Large intestine (tissue), 3 donors: ENCODE results near the gene PC. TPM values are rescaled to one million over a fixed set of nuclear protein-coding genes. Genes with fewer than 3 reads are reported as not detected.
A peak's percentile ranks its signal among the peaks of the same experiment; 100 is the strongest.

Experiments
- DNase-seq, 2 donors: peaks; one replicate each; pipeline versions ENCODE4 v3.0.0 to v3.0.0-alpha.2; 2013
- H3K27ac ChIP-seq: one replicate; pipeline ENCODE4 v1.5.1; 2013; ENCODE audit warnings: low read length
- H3K27me3 ChIP-seq: 2 replicates; pipeline ENCODE4 v1.6.1; 2013; ENCODE audit warnings: low read length; ENCODE audit not compliant: control insufficient read depth, insufficient read depth
- H3K36me3 ChIP-seq: 2 replicates; pipeline ENCODE4 v1.6.1; 2013; ENCODE audit warnings: low read length; ENCODE audit not compliant: control insufficient read depth, insufficient read depth
- H3K4me1 ChIP-seq: one replicate; pipeline ENCODE4 v1.6.1; 2013; ENCODE audit warnings: low read length; ENCODE audit not compliant: control insufficient read depth, insufficient read depth
- H3K4me3 ChIP-seq: one replicate; pipeline ENCODE4 v1.5.1; 2013; ENCODE audit warnings: low read length
- H3K9me3 ChIP-seq: one replicate; pipeline ENCODE4 v1.6.1; 2013; ENCODE audit warnings: mild to moderate bottlenecking, low read depth, low read length, moderate library complexity; ENCODE audit not compliant: control insufficient read depth
- WGBS: methylation state at CpG from one replicate; pipeline ENCODE4 v1.1.5; 2013; ENCODE audit warnings: low lambda C conversion rate; ENCODE audit not compliant: insufficient coverage; 5-methylcytosine and 5-hydroxymethylcytosine counted together
- polyA plus RNA-seq: library from polyadenylated mRNA; unstranded; fragments of 120-200 nt; gene quantifications from one replicate; pipeline ENCODE4 v1.2.1, GENCODE V29; 2013

The PC gene
- polyA plus RNA-seq, 1 donor: 12.5 TPM

GRCh38 chr11:66855574-66856495, 102.3 kb downstream of the PC start:
- no peaks in the 10 kb centered on the region for H3K27me3 ChIP-seq
- peaks cover 6% of the 10 kb centered on the region for H3K4me1 ChIP-seq

GRCh38 chr11:66854729-66855211, 103.4 kb downstream of the PC start:
- Histone ChIP-seq H3K36me3 (peaks cover 6% of the 10 kb centered on the region), H3K9me3 (peaks cover 7% of the 10 kb centered on the region), H3K4me3 (no peak overlapping the region), H3K27me3 (no peaks in the 10 kb centered on the region), H3K27ac (no peak overlapping the region), H3K4me1 (peaks cover 6% of the 10 kb centered on the region)
- WGBS: no CpG with 5 or more reads among the region's 15 CpGs
- no peak for DNase-seq

More at GRCh38 chr11:66855574-66856495, 102.3 kb downstream of the PC start:
- peak overlapping the region; percentile 80 for H3K4me3 ChIP-seq
- H3K9me3 ChIP-seq: peaks cover 7% of the 10 kb centered on the region
- peak; percentile 92 to 96 for DNase-seq
- H3K36me3 ChIP-seq: peaks cover 2% of the 10 kb centered on the region
- peak overlapping the region; percentile 79 for H3K27ac ChIP-seq
- no CpG with 5 or more reads among the region's 51 CpGs for WGBS

GRCh38 chr11:66854231-66854661, 103.9 kb downstream of the PC start:
- H3K4me3 ChIP-seq: no peak overlapping the region
- no peak for DNase-seq
- H3K4me1 ChIP-seq: peaks cover 6% of the 10 kb centered on the region
- H3K27me3 ChIP-seq: no peaks in the 10 kb centered on the region
- WGBS: no CpG with 5 or more reads among the region's 12 CpGs
- peaks cover 7% of the 10 kb centered on the region for H3K9me3 ChIP-seq
- peaks cover 6% of the 10 kb centered on the region for H3K36me3 ChIP-seq
- H3K27ac ChIP-seq: no peak overlapping the region

GRCh38 chr11:66853242-66854229, 104.6 kb downstream of the PC start:
- no CpG with 5 or more reads among the region's 26 CpGs for WGBS
- peaks cover 7% of the 10 kb centered on the region for H3K9me3 ChIP-seq

GRCh38 chr11:66852466-66853241, 105.5 kb downstream of the PC start:
- peaks cover 6% of the 10 kb centered on the region for H3K4me1 ChIP-seq
- H3K36me3 ChIP-seq: peaks cover 20% of the 10 kb centered on the region
- H3K4me3 ChIP-seq: no peak overlapping the region
- H3K27me3 ChIP-seq: no peaks in the 10 kb centered on the region
- DNase-seq: no peak
- no CpG with 5 or more reads among the region's 26 CpGs for WGBS
- no peak overlapping the region for H3K27ac ChIP-seq
- peaks cover 2% of the 10 kb centered on the region for H3K9me3 ChIP-seq

More at GRCh38 chr11:66853242-66854229, 104.6 kb downstream of the PC start:
- H3K4me1 ChIP-seq: peaks cover 6% of the 10 kb centered on the region
- H3K4me3 ChIP-seq: no peak overlapping the region
- peaks cover 13% of the 10 kb centered on the region for H3K36me3 ChIP-seq
- no peak for DNase-seq
- no peak overlapping the region for H3K27ac ChIP-seq
- no peaks in the 10 kb centered on the region for H3K27me3 ChIP-seq

GRCh38 chr11:66851698-66852465, 106.3 kb downstream of the PC start:
- Histone ChIP-seq H3K36me3 (peaks cover 25% of the 10 kb centered on the region), H3K4me1 (peaks cover 6% of the 10 kb centered on the region), H3K27me3 (no peaks in the 10 kb centered on the region), H3K4me3 (no peak overlapping the region), H3K9me3 (no peaks in the 10 kb centered on the region), H3K27ac (no peak overlapping the region)
- DNase-seq: no peak
- WGBS: no CpG with 5 or more reads among the region's 26 CpGs

GRCh38 chr11:66851239-66851596, 107.0 kb downstream of the PC start:
- H3K36me3 ChIP-seq: peaks cover 31% of the 10 kb centered on the region
- no CpG with 5 or more reads among the region's 4 CpGs for WGBS
- no peak for DNase-seq
- H3K27me3 ChIP-seq: no peaks in the 10 kb centered on the region
- no peak overlapping the region for H3K4me3 ChIP-seq
- peaks cover 6% of the 10 kb centered on the region for H3K4me1 ChIP-seq
- H3K9me3 ChIP-seq: no peaks in the 10 kb centered on the region
- H3K27ac ChIP-seq: no peak overlapping the region

- Histone ChIP-seq H3K4me1 (peaks cover 4% of the 10 kb centered on the region), H3K4me3 (no peak overlapping the region), H3K27ac (no peak overlapping the region), H3K27me3 (no peaks in the 10 kb centered on the region), H3K36me3 (peaks cover 36% of the 10 kb centered on the region), H3K9me3 (no peaks in the 10 kb centered on the region)
- WGBS: no CpG with 5 or more reads among the region's 23 CpGs
- DNase-seq: no peak
Observed at GRCh38 chr11:66850588-66851238, 107.5 kb downstream of the PC start.

GRCh38 chr11:66850235-66850587, 108.0 kb downstream of the PC start:
- Histone ChIP-seq H3K27ac (no peak overlapping the region), H3K4me3 (no peak overlapping the region), H3K36me3 (peaks cover 41% of the 10 kb centered on the region), H3K4me1 (no peaks in the 10 kb centered on the region), H3K27me3 (no peaks in the 10 kb centered on the region), H3K9me3 (no peaks in the 10 kb centered on the region)
- 100% methylated on average over 1 of the region's 10 CpGs for WGBS
- DNase-seq: no peak
